Natural killer cell (primary cell): Measurements from ENCODE around the gene CPAMD8. TPM values are rescaled to one million over a fixed set of nuclear protein-coding genes. Genes with fewer than 3 reads are reported as not detected.

Source experiments
- ATAC-seq, 3 donors: fragments of 150-1000 bp in 2 of 3; fragments of 200-7000 bp in 1 of 3; cut with Tn5 transposase; 1 replicate in 1 of 3; 2 replicates in 2 of 3; pipeline ENCODE4 v1.10.0; 2021; ENCODE audit warnings: mild to moderate bottlenecking in 2 of 3, moderate library complexity in 2 of 3
- DNase-seq, 2 donors: peaks; one replicate each; pipeline versions ENCODE4 v3.0.0 to v3.0.0-alpha.2; 2013 to 2021; ENCODE audit warnings: mixed read lengths in 1 of 2
- H3K27ac ChIP-seq: one replicate; pipeline ENCODE4 v1.5.1; 2013; ENCODE audit warnings: mild to moderate bottlenecking, low read length
- H3K27me3 ChIP-seq: one replicate; pipeline ENCODE4 v1.6.1; 2013; ENCODE audit warnings: low read length; ENCODE audit not compliant: control insufficient read depth, insufficient read depth
- H3K36me3 ChIP-seq: one replicate; pipeline ENCODE4 v1.6.1; 2013; ENCODE audit warnings: low read length; ENCODE audit not compliant: control insufficient read depth, insufficient read depth
- H3K4me1 ChIP-seq: one replicate; pipeline ENCODE4 v1.6.1; 2013; ENCODE audit warnings: low read length; ENCODE audit not compliant: control insufficient read depth, insufficient read depth
- H3K4me3 ChIP-seq: one replicate; pipeline ENCODE4 v1.5.1; 2013; ENCODE audit warnings: low read length
- H3K9me3 ChIP-seq: one replicate; pipeline ENCODE4 v1.6.1; 2013; ENCODE audit warnings: low read length; ENCODE audit not compliant: control insufficient read depth, insufficient read depth
- H3K27ac Mint-ChIP-seq, 2 donors: one replicate each; pipeline ENCODE4 v1.8.0; 2022; ENCODE audit warnings: mild to moderate bottlenecking in 2 of 2, mixed read lengths in 2 of 2, moderate library complexity in 1 of 2
- H3K27me3 Mint-ChIP-seq, 2 donors: one replicate each; pipeline ENCODE4 v1.8.0; 2022; ENCODE audit warnings: low read depth in 2 of 2, mixed read lengths in 2 of 2
- H3K36me3 Mint-ChIP-seq: one replicate; pipeline ENCODE4 v1.8.0; 2022; ENCODE audit warnings: mixed read lengths
- H3K4me1 Mint-ChIP-seq, 2 donors: one replicate each; pipeline ENCODE4 v1.8.0; 2022; ENCODE audit warnings: mixed read lengths in 2 of 2
- H3K4me3 Mint-ChIP-seq: one replicate; pipeline ENCODE4 v1.8.0; 2022; ENCODE audit warnings: mild to moderate bottlenecking, moderate library complexity, mixed read lengths
- H3K9me3 Mint-ChIP-seq, 2 donors: one replicate each; pipeline ENCODE4 v1.8.0; 2022; ENCODE audit warnings: mixed read lengths in 2 of 2
- WGBS: methylation state at CpG from one replicate; pipeline ENCODE4 v1.1.7; 2013; ENCODE audit warnings: missing lambda C conversion rate; ENCODE audit not compliant: insufficient coverage; 5-methylcytosine and 5-hydroxymethylcytosine counted together
- intact Hi-C: fragments of 100-400 bp; cut with micrococcal nuclease; formaldehyde crosslinking; loops from one replicate; pipeline ENCODE4 v1.14.2; 2022
- total RNA-seq, 4 donors: library from RNA; stranded (reverse); fragments of 120-200 nt in 1 of 4; gene quantifications; one replicate each; pipeline versions ENCODE4 v1.2.3 to v1.2.4, GENCODE V29; 2013 to 2022
- TF ChIP-seq, protein P1 (sequence below): fragments of 200-600 bp; IDR thresholded peaks from one replicate; pipeline ENCODE4 v1.8.0; 2022; ENCODE audit warnings: antibody characterized with exemption

CPAMD8 gene
- total RNA-seq, 3 donors from 2014 or later (not counting 1 experiment from before 2014, with no cell fraction given) = 3.6 to 4.9 (median 4.7) TPM

DNA sequence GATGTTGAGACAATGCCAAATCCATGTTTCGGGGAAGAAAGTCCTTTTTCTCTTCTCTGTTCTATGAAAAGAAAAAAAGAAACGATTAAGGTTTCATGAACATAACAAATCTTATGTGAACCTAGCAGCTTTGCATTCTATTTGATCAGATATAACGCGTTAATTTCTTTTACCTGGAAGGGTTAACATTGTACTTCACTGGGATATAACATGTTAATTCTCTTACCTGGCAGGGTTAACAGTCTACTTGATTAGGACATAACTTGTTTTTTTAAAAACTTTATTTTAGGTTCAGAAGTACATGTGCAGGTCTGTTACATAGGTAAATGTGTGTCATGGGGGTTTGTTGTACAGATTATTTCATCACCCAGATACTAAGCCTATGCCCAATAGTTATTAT lies 68.8 kb downstream of the CPAMD8 start:
- Histone ChIP-seq H3K27ac (no peak overlapping the region), H3K4me1 (peaks cover 2% of the 10 kb centered on the region), H3K36me3 (no peaks in the 10 kb centered on the region), H3K27me3 (no peaks in the 10 kb centered on the region), H3K4me3 (no peak overlapping the region), H3K9me3 (no peaks in the 10 kb centered on the region)
- Mint-ChIP-seq H3K36me3 (no peaks in the 10 kb centered on the region), H3K4me1 (no peaks in the 10 kb centered on the region), H3K9me3 (peaks cover 0 to 2% of the 10 kb centered on the region in 2 donors), H3K27me3 (peaks cover 24 to 41% of the 10 kb centered on the region in 2 donors), H3K4me3 (no peak overlapping the region), H3K27ac (no peak overlapping the region)
- intact Hi-C loops = no loop called here
- DNase-seq (no peak), ATAC-seq (no peak)
- TF ChIP-seq, protein P1, sequence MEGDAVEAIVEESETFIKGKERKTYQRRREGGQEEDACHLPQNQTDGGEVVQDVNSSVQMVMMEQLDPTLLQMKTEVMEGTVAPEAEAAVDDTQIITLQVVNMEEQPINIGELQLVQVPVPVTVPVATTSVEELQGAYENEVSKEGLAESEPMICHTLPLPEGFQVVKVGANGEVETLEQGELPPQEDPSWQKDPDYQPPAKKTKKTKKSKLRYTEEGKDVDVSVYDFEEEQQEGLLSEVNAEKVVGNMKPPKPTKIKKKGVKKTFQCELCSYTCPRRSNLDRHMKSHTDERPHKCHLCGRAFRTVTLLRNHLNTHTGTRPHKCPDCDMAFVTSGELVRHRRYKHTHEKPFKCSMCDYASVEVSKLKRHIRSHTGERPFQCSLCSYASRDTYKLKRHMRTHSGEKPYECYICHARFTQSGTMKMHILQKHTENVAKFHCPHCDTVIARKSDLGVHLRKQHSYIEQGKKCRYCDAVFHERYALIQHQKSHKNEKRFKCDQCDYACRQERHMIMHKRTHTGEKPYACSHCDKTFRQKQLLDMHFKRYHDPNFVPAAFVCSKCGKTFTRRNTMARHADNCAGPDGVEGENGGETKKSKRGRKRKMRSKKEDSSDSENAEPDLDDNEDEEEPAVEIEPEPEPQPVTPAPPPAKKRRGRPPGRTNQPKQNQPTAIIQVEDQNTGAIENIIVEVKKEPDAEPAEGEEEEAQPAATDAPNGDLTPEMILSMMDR = no peak
- 93% methylated on average over 3 of the region's 4 CpGs for WGBS

DNA sequence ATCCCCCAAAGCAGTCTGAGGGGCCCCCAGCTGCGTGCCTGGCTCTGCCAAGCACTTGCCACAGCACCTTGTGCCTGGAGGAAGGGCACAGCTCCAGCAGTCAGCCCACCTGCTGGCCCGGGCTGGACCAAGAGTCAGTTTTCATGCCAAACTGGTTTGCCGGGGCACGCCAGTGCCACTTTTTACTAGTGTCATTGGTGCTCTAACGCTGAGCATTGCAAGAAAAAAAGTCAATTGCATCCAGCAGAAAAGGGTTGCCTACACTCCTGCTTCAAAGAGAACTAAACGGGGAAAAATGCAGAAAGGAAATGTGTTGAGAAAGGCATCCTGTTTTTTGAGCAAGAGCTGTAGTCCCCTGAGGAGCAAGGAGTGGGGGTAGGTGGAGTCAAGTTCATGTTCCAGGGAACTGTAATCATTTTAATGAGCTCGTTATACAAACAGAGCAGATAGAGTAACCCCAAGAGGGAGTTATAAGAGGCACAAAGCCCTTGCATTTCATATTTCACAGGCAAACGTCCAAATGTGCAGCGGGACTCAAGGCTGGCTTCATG lies 69.4 kb downstream of the CPAMD8 start:
- H3K27ac ChIP-seq = no peak overlapping the region
- no peaks in the 10 kb centered on the region for H3K27me3 ChIP-seq
- ATAC-seq (no peak), DNase-seq (no peak)
- no peaks in the 10 kb centered on the region for H3K36me3 ChIP-seq
- no peaks in the 10 kb centered on the region for H3K9me3 ChIP-seq
- Mint-ChIP-seq H3K36me3 (no peaks in the 10 kb centered on the region), H3K4me3 (no peak overlapping the region), H3K4me1 (no peaks in the 10 kb centered on the region), H3K27ac (no peak overlapping the region), H3K27me3 (peaks cover 21 to 42% of the 10 kb centered on the region in 2 donors), H3K9me3 (peaks cover 0 to 2% of the 10 kb centered on the region in 2 donors)
- TF ChIP-seq, protein P1 = no peak
- intact Hi-C loops = no loop called here
- no peak overlapping the region for H3K4me3 ChIP-seq
- 53% methylated on average over 9 of the region's 9 CpGs for WGBS
- H3K4me1 ChIP-seq = peaks cover 2% of the 10 kb centered on the region

GRCh38 chr19:16955161-16955560 lies 71.4 kb downstream of the CPAMD8 start:
- H3K27ac ChIP-seq = no peak overlapping the region
- H3K9me3 ChIP-seq = no peaks in the 10 kb centered on the region
- DNase-seq (no peak), ATAC-seq (no peak)
- no peaks in the 10 kb centered on the region for H3K27me3 ChIP-seq
- no peaks in the 10 kb centered on the region for H3K36me3 Mint-ChIP-seq
- H3K27ac Mint-ChIP-seq = no peak overlapping the region
- peaks cover 0 to 2% of the 10 kb centered on the region in 2 donors for H3K9me3 Mint-ChIP-seq
- no peak overlapping the region for H3K4me3 ChIP-seq
- H3K4me1 Mint-ChIP-seq = no peaks in the 10 kb centered on the region
- no peaks in the 10 kb centered on the region for H3K36me3 ChIP-seq
- H3K4me1 ChIP-seq = peaks cover 2% of the 10 kb centered on the region
- no peak overlapping the region for H3K4me3 Mint-ChIP-seq
- TF ChIP-seq, protein P1 = no peak
- intact Hi-C loops = no loop called here
- 92% methylated on average over 3 of the region's 4 CpGs for WGBS
- H3K27me3 Mint-ChIP-seq = peaks cover 14 to 37% of the 10 kb centered on the region in 2 donors

DNA sequence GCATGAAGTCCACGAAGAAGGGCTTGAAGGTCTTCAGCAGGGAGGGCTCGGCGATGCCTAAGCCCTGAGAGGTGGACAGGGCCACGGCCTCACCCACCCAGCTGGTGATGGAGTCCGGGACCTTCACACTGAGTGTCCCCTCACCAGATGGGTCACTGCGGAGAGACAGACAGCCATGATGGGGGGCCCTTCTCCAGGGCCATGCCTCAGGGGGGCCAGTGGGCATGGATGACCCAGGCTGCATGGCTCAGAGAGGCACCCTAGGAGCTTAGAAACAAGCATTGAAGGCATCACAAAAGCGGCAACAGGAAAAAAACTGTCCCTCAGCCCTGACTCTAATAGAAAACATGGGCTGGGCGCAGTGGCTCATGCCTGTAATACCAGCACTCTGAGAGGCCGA lies 74.6 kb downstream of the CPAMD8 start:
- Mint-ChIP-seq H3K4me3 (no peak overlapping the region), H3K36me3 (no peaks in the 10 kb centered on the region), H3K27me3 (peaks cover 7 to 30% of the 10 kb centered on the region in 2 donors), H3K9me3 (peaks cover 0 to 2% of the 10 kb centered on the region in 2 donors), H3K4me1 (no peaks in the 10 kb centered on the region), H3K27ac (no peak overlapping the region)
- no peak overlapping the region for H3K4me3 ChIP-seq
- H3K27ac ChIP-seq = no peak overlapping the region
- no peak for ATAC-seq
- no peaks in the 10 kb centered on the region for H3K4me1 ChIP-seq
- TF ChIP-seq, protein P1 = no peak
- no peaks in the 10 kb centered on the region for H3K27me3 ChIP-seq
- no peaks in the 10 kb centered on the region for H3K9me3 ChIP-seq
- DNase-seq = no peak
- intact Hi-C loops = no loop called here
- WGBS = 94% methylated on average over 9 of the region's 9 CpGs
- H3K36me3 ChIP-seq = no peaks in the 10 kb centered on the region
